Glomerular endothelial cell (primary cell): Measurements from ENCODE around the gene P4HB. TPM values are rescaled to one million over a fixed set of nuclear protein-coding genes. Genes with fewer than 3 reads are reported as not detected.
A peak's percentile ranks its signal among the peaks of the same experiment; 100 is the strongest.

ENCODE experiments used
- DNase-seq: peaks from one replicate; pipeline ENCODE4 v3.0.0-alpha.2; 2011; ENCODE audit warnings: low read depth, low spot score; ENCODE audit errors: extremely low read depth
- total RNA-seq: library from RNA; depleted of rRNA; stranded (reverse); fragments of >200 nt; gene quantifications from 2 replicates; pipeline ENCODE4 v1.2.3, GENCODE V29; 2015

Gene P4HB
- total RNA-seq, 1 donor from 2014 or later = 3,034 TPM

DNA sequence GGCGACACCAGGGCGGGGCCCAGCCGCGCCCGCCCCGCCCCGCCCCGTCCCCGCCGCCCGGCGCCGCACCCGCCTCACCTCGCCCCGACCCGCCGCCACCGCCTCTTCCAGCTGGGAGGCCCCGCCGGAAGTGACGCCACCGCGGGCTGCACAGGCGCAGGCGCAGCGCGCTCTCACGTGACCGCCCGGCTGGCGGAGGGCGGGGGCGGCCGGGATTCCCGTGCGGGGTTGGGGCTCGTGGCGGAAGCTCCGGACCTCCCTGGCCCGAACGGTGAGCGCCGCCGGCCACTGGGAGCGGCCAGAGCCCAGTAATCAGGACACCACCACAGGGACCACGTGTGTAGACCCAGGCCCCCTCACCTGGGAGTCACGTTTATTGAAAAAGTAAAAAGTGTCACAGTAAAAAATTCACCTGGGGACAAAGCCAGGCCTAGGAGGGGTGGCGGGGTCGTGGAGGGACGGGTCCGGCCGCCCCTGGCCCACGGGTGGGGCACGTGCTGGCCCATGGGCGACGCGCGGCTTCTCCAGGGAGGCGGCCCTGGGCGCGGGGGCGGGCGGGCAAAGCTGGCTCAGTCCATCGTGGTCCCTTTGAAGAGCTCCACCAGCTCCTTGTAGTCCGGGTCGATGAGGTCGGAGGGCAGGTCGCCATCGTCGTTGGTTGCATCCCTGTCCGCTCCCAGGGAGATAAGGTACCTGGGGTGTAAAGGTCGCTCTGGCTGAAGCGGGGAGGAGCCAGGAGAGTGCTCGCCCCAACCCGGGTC, 27.0 kb downstream of the P4HB start, which contains the start of gene MCRIP1:
Gene MCRIP1 (minus strand): TSS at position 132 of the 761 bp plus-strand sequence. CDS start 8,785 bp downstream, outside the sequence.
- peak; percentile 7 for DNase-seq

DNA sequence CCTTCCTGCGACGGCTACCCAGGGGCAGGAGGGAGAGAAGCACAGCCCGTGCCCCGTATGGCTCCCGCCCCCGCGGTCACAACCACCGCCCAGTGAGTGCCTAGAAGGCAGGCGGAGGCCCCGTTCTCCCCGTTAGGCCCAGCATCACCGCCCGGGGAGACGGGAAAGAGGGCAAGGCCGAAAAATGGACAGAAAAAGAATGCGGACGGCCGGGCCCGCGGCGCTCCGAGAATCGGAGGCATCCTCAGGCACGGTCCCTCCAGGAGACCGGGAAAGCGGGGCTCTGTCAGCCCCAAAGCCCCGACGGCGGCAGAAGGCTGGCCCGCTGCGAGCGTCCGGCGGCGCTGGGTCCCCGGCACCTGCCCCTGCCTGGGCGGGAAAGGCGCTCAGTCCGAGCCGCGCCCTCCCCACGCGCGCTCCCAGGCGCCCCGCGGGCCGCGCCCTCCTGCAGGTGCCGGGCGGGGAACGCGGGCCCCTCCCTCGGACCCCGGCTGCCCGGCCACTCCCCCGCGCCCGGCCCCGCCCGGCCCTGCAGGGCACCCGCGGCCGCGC, 27.7 kb downstream of the P4HB start:
- no peak for DNase-seq

- no peak for DNase-seq
Observed at GRCh38 chr17:81831957-81832607, 28.3 kb downstream of the P4HB start.

DNA sequence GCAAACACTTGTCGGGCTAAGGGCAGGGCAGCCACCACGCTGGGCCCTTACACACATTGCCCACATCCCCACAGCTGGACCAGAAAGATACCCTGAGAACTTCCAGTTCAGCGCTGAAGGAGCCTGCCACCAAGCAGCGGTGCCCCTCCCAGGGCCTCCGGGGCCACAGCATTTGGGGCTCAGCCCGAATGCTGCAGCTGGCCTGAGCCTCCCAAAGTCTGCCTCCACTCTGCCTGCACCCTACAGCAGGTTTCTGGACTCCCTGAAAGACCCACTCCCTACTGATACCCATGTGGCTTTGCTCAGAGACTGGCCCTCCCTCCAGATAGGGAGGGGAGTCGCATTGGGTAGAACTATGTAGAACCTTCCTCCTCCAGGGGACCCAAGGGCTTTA, 28.8 kb downstream of the P4HB start:
- DNase-seq = no peak

DNA sequence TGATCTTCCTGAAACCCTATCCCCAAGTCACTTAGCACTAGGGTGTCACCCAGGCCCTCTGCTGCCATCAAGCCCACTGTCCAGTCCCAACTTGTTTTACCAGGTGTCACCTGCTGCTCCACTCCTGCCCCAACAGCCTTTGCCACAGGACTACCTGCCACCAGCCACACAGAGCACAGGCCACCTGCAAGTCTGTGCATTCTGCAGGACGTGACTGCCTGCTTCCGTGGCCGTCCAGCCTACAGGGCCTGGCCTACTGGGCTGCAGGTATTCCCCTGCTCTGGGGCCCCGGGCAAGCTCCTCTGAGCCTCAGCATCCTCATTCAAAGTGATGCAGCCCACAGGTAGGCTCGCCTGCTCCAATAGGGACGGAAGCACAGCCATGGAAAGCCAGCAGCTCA, 30.5 kb downstream of the P4HB start:
- DNase-seq = no peak

GRCh38 chr17:81828656-81829055, 31.7 kb downstream of the P4HB start:
- no peak for DNase-seq

- DNase-seq = no peak
Observed at GRCh38 chr17:81825841-81826466, 34.4 kb downstream of the P4HB start.

- DNase-seq = no peak
Observed at GRCh38 chr17:81824595-81824994, 35.7 kb downstream of the P4HB start.

- DNase-seq = no peak
Observed at GRCh38 chr17:81823820-81824550, 36.4 kb downstream of the P4HB start.

GRCh38 chr17:81822996-81823819, 37.1 kb downstream of the P4HB start:
- no peak for DNase-seq

DNA sequence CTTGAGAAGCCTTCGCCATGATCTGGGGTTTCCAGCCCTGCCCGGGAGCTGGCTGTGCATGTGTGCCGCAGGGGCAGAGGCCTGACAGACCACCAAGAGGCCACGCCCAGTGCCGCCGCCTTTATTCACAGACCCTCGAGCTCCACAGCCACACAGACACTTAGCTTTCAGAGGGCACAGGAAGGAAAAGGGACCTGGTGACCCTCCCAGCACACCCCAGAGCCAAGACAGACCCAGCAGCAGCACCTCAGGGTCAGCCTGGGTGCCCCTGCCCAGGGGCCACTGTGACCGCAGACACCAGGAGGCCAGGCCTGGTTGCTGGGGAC, 38.1 kb downstream of the P4HB start:
- no peak for DNase-seq

GRCh38 chr17:81821603-81822311, 38.6 kb downstream of the P4HB start:
- no peak for DNase-seq

DNA sequence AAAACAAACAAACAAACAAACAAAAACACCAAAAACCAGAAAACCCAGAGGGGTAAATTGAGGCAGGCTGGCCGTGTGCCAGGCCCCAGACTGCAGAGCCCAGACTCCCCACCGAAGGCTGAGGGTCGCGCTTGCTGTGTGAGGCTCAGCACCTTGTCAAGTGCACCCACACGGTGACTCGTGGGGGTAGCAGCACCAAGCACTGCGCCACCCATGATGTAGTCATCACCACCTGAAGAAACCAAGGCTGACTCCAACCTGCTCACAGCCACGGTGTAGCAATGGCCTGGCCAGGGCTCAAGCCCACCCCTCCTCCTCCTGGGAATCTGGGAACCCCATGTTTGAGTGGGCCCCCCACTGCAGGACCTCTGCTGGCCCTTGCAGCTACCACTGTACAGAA, 39.2 kb downstream of the P4HB start:
- no peak for DNase-seq

- no peak for DNase-seq
Observed at GRCh38 chr17:81819708-81820107, 40.6 kb downstream of the P4HB start.

- DNase-seq = no peak
Observed at GRCh38 chr17:81817758-81818147, 42.6 kb downstream of the P4HB start.

GRCh38 chr17:81815646-81815986, 44.7 kb downstream of the P4HB start:
- no peak for DNase-seq

DNA sequence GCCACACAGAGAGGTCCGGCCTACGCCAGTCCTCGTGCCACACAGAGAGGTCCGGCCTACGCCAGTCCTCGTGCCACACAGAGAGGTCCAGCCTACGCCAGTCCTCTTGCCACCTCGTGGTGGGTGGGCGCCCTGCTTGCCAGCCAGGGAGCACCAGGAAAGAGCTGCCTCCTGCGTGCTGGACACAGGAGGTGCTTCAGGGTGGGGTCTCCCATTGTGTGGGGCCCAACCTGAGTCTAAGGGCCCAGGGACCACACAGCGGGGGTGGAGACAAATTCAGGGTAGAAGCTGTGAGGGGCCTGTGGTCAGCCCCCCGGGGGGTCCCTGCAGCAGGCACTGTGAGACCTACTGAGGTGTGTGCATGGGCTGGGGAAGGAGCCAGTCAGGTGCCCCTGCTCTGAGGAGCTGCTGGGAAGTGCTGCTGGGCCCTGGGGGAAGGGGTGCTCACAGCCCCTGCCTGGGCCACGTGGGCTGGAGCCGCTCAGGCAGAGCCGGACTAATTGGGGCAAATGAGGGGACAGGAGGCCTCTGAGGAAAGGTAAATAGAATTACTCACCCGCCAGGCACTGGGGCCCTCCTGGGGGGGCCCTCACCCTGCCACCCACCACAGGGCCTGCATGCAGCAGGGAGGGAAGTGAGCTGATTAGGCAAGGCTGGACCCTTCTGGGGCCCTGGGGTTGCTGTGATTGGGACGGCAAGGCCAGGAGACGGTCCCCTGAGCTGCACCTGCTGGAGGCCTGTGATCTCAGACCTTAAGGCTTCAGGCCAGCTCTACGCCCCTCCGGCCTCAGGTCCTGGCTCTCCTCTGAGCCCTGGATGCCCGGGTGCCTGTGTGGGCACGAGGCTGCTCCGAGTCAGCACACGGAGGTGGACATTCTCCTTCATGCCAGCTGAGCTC, 45.3 kb downstream of the P4HB start:
- DNase-seq = no peak

DNA sequence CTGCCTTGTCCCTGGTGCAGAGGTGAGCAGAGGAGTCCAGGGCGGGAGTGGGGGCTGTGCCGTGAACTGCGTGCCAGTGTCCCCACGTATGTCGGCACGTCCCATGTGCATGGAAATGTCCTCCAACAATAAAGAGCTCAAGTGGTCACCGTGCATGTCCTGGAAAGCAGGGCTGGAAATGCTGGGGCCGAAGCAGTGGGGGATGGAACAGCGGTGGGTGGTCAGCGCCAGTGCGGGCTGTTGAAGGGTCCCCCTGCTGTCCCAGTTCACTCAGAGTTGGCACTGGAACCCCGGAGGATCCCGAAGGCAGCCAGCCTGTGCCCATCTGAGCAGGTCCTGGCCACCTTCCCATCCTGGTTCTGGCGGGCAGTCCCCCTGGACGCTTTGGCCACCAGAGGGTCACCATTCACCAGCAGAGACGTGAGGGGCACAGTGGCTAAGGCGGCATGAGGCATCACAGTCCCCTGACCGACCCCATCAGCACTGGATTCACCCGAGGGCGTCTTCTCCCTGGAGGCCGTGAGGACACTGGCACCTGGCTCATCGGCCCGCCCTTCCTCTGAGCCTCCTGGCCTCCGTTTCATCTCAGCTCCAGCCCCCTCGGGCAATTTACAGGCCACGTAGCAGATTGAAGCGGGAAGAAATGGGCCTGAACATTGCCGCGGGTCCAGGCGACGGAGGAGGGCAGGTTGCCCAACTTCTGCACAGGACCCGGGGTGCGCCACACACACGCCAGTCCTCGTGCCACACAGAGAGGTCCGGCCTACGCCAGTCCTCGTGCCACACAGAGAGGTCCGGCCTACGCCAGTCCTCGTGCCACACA, 46.3 kb downstream of the P4HB start:
- no peak for DNase-seq
